Measurements from ENCODE around the gene FURIN.
A peak's percentile ranks its signal among the peaks of the same experiment; 100 is the strongest.
"Not testable (repeated sequence)": the region's sequence is repeated elsewhere in the genome, so short reads cannot be mapped to it uniquely, and the experiment has no call there.

FURIN gene

DNA sequence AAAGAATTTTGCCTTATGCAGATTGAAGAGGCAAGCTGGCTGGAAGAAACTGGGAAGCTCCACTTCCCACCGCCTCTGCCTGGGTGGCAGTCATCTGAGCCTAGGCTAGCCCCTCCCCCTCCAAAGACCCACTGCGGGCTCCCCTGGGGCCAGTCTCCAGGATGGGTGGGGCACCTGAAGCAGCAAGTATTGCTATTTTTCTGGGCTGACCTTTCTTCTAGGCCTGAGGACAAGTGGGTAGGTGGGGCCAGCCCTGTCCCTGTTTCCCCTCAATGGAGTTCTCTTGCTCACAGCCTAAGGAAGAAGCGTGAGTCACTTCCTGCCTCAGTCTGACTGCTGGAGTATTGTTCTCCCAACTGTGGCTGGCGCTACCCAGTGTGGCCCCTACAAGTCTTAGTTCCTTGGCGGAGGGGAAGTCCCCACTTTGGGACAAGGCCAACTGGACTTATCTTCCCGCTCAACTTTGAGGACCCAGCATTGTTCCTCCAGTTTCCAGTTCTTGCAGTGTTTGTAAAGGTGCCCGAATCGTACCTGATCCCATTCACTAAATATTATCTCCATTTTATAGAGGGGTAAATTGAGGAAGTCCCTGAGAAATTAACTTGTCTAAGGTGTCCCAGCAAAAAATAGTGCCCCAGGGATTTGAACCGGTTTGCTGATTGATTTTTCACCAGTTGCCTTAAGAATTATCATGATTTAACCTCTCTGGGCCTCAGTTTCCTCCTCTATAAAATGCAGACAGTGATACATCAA is 1.4 kb downstream of the FURIN start:
- peak in 14 of 58 donors; percentile 13 to 46 (median 30) for DNase-seq

- peak in 7 of 58 donors; percentile 3 to 34 (median 14) for DNase-seq
Measured at GRCh38 chr15:90870354-90871138, 2.2 kb downstream of the FURIN start.

DNA sequence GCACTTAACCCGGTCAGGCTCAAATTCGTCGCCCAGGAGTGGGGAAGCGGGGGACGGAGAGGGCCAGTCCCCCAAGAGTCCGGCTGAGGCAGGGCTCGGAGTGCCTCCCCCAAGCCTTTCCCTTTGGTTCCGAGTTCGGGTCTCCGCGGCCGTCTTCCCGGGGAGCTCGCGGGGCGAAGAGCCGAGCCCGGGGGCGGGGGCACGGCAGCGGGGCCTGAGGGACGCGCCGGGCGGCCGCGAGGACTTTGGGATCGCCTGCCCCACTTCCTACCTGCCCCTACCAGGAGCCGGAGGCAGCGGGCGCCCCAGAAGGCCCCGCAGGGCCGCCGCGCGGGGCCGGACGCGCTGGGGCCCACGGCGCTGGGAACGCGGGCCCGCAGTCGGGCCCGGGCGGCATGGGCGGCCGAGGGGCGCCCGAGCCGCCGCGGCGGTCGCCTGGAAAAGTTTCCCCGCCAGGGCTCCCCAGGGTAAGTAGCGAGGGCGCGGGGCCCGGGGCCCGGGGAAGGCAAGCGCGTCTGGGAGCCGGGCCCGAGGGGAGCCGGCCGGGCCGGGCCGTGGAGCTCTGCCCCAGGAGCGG is 2.8 kb downstream of the FURIN start:
- DNase-seq, result peak in 11 of 58 donors; percentile 9 to 48 (median 34)

DNA sequence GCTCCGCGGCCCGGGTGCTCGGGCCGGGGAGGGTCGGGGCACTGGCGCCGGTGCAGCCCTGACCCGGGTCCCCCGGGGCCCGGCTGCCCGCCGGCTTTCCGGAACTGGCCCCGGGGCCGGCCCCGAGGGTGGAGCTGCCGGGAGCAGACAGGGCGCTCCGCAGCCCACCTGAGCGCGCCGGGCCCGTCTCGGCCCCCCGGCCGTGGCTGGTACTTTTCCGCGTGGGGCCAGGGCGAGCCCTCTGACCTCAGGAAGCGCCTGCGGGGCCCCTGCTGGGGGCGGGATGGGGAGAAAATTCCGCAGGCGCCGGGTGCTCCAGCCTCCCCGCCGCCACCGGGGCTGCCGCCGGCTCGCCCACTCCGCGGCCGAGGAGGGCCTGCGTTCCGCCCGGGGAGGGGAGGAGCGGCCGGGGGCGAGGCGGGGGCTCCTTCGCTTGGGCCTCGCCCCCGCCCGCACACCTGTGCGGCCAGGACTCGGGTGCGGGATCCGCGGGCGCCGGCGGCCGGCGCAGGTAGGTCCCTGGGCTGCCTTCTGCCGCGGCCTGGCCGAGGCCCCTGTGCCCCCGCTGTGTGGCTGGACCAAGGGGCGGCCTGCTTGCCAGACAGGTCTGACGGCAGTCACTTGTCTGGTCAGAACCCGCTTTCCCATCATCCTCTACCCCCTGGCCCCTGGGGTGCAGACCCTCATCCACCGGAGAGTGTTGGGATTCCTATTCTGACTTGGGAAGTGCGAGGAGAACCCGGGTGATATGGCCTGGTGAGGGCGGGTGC is 3.5 kb downstream of the FURIN start:
- DNase-seq, result peak in 2 of 58 donors; percentile 13 to 15

- no peak for DNase-seq
Measured at GRCh38 chr15:90872486-90873184, 4.2 kb downstream of the FURIN start.

- peak in 2 of 58 donors; percentile 19 to 37 for DNase-seq
Measured at GRCh38 chr15:90873488-90873997, 5.2 kb downstream of the FURIN start.

DNA sequence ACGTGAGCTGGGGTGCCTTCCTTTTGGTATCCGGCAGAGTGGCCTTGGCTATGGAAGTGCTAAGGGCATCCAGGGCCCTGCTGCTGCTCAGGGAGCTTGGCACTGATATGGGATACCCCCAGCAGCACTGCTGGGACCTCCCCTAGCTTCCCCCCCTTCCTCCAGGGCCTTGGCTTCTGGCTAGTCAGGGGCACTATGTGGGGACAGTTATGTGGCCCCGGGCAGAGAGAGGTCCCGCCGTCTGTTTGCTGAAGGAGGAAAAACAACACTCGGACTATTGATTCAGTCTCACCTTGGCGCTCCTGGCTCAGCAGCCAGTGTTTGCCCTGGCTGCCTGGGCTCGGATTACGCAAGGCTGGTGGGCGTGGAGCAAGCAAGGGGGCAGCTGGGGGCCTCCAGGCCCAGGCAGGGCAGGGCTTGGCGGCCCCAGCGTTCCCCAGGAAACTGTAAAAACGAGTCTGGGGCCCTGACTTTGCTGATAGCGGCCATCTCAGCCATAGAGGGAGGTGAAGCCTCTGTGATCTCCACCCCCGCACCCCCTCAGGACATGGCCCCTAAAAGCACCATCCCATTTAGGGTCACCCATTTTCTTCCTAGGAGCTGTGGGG is 5.7 kb downstream of the FURIN start:
- DNase-seq, result peak in 1 of 58 donors; percentile 11

GRCh38 chr15:90874986-90875385 is 6.6 kb downstream of the FURIN start:
- DNase-seq, result not testable (repeated sequence)

- DNase-seq, result no peak
Measured at GRCh38 chr15:90875549-90875981, 7.2 kb downstream of the FURIN start.

- DNase-seq, result peak in 11 of 58 donors; percentile 16 to 54 (median 38)
Measured at GRCh38 chr15:90876046-90876445, 7.7 kb downstream of the FURIN start.

GRCh38 chr15:90876512-90877170 is 8.3 kb downstream of the FURIN start:
- no peak for DNase-seq

DNA sequence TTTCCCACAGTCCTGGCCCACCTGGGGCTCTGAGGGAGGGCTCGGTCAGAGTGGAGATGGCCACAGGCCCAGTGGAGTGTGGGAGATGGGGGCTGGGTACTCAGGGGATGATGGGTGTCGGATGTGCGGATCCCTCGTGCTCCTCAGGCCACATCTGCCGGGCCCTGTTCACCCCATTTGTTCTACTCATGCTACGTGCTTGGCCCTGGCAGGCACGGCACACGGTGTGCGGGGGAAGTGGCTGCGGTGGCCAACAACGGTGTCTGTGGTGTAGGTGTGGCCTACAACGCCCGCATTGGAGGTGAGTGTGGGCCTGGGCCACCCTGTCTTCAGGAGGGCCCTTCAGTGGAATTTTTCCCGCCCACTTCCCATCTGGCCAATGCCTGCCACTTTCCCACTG is 8.9 kb downstream of the FURIN start:
- no peak for DNase-seq

GRCh38 chr15:90877996-90878395 is 9.6 kb downstream of the FURIN start:
- DNase-seq, result no peak

DNA sequence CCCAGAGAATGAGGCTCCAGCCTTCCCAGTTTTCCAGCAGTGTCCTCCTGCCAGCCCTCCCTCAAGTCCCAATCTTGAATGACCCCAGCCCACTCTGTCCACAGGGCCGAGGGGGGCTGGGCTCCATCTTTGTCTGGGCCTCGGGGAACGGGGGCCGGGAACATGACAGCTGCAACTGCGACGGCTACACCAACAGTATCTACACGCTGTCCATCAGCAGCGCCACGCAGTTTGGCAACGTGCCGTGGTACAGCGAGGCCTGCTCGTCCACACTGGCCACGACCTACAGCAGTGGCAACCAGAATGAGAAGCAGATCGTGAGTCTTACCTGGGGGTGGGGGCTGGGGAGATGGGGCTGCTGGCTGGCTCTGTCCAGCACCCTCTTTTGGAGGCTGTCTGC is 10.3 kb downstream of the FURIN start:
- no peak for DNase-seq

DNA sequence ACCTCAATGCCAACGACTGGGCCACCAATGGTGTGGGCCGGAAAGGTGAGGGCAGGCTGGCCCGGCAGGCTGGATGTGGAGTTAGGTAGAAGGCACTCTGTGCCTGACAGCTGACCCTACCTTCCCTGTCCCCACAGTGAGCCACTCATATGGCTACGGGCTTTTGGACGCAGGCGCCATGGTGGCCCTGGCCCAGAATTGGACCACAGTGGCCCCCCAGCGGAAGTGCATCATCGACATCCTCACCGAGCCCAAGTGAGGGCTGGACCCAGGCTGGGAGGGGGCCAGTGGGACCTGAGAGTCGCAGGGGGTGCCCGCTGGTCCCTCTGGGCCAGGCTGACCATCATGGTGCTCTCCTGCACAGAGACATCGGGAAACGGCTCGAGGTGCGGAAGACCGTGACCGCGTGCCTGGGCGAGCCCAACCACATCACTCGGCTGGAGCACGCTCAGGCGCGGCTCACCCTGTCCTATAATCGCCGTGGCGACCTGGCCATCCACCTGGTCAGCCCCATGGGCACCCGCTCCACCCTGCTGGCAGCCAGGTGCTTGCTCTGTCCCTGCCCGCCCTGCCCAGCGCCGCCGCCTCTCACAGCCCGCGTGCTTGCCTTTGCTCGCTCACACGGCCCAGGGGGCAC is 11.5 kb downstream of the FURIN start:
- no peak for DNase-seq

DNA sequence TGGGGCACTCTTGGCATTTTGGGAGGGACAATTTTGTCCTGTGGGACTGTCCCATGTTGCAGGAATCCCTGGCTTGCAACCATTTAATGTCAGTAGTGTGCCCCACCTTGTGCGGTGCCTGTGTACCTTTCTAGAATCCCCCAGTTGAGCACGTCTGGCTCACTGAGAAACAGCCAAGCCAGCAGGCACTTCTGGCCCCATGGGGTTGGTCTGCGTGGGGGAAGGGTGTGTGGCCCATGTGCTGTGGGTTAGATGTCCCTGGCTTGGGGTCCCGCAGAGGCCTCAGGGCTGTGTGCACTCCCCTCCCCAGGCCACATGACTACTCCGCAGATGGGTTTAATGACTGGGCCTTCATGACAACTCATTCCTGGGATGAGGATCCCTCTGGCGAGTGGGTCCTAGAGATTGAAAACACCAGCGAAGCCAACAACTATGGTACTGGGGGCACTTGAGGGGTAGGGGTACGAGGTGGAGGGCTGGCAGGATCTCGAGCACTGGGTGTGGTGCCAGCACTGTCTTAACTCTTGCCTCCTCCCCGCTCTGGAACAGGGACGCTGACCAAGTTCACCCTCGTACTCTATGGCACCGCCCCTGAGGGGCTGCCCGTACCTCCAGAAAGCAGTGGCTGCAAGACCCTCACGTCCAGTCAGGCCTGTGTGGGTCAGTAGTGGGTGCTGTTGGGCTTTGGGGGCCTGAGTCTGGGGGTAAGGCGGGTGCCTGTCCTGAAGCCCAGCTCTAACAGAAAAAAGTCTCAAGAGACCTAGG is 12.2 kb downstream of the FURIN start:
- no peak for DNase-seq

DNA sequence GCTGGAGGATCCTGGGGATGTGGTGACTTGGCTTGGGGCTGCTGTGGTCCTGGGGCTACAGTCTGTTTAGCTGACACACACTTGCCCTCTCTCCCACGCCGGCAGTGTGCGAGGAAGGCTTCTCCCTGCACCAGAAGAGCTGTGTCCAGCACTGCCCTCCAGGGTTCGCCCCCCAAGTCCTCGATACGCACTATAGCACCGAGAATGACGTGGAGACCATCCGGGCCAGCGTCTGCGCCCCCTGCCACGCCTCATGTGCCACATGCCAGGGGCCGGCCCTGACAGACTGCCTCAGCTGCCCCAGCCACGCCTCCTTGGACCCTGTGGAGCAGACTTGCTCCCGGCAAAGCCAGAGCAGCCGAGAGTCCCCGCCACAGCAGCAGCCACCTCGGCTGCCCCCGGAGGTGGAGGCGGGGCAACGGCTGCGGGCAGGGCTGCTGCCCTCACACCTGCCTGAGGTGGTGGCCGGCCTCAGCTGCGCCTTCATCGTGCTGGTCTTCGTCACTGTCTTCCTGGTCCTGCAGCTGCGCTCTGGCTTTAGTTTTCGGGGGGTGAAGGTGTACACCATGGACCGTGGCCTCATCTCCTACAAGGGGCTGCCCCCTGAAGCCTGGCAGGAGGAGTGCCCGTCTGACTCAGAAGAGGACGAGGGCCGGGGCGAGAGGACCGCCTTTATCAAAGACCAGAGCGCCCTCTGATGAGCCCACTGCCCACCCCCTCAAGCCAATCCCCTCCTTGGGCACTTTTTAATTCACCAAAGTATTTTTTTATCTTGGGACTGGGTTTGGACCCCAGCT is 13.0 kb downstream of the FURIN start:
- no peak for DNase-seq

Measured in anterior cingulate cortex (tissue), 58 donors.